H1 (cell line): ENCODE data around the gene LOX. TPM values are rescaled to one million over a fixed set of nuclear protein-coding genes. Genes with fewer than 3 reads are reported as not detected.

Experiments used
- CTCF ChIA-PET: fragments of 300-600 bp; sonication (Branson Sonifier 250); formaldehyde crosslinking; loops from one replicate; lab custom pipeline; 2021; ENCODE audit not compliant: partially characterized antibody; lab: Charles Lee
- POLR2A ChIA-PET: fragments of 300-600 bp; sonication (Branson Sonifier 250); formaldehyde crosslinking; loops from one replicate; lab custom pipeline; 2021; ENCODE audit warnings: inconsistent platforms; ENCODE audit not compliant: partially characterized antibody; lab: Charles Lee
- DNase-seq, 2 experiments: peaks; one replicate each; pipeline versions ENCODE4 v3.0.0 to v3.0.0-alpha.2; 2010 to 2022; ENCODE audit warnings: low spot score in 2 of 2, low read depth in 1 of 2, mixed read lengths in 1 of 2
- FAIRE-seq: peaks from 2 replicates; lab custom pipeline; 2011; peaks lifted over from hg19 to GRCh38; lab: Jason Lieb, UNC
- H2AFZ ChIP-seq: 2 replicates; pipeline ENCODE4 v1.8.1; 2012; ENCODE audit warnings: low read length, inconsistent platforms
- H2AK5ac ChIP-seq: 2 replicates; pipeline ENCODE4 v1.6.1; 2013; ENCODE audit warnings: low read depth, low read length
- H2BK120ac ChIP-seq: replicated peaks from 2 replicates; pipeline ENCODE3; 2013; ENCODE audit warnings: low read depth, low read length, inconsistent platforms
- H2BK12ac ChIP-seq: 2 replicates; pipeline ENCODE4 v1.6.1; 2013; ENCODE audit warnings: low read depth, low read length
- H2BK15ac ChIP-seq: 2 replicates; pipeline ENCODE4 v1.6.1; 2013; ENCODE audit warnings: low read length
- H2BK20ac ChIP-seq: 2 replicates; pipeline ENCODE4 v1.6.1; 2013; ENCODE audit warnings: low read length
- H2BK5ac ChIP-seq: 2 replicates; pipeline ENCODE4 v1.6.1; 2013; ENCODE audit warnings: low read depth, low read length
- H3K14ac ChIP-seq: 2 replicates; pipeline ENCODE4 v1.6.1; 2013; ENCODE audit warnings: inconsistent platforms; ENCODE audit not compliant: insufficient read length
- H3K18ac ChIP-seq: 2 replicates; pipeline ENCODE4 v1.6.1; 2013; ENCODE audit warnings: low read length; ENCODE audit errors: extremely low read depth
- H3K23ac ChIP-seq: 2 replicates; pipeline ENCODE4 v1.6.1; 2013; ENCODE audit warnings: inconsistent platforms; ENCODE audit not compliant: insufficient read length
- H3K23me2 ChIP-seq: 2 replicates; pipeline ENCODE4 v1.6.1; 2013; ENCODE audit warnings: low read depth, low read length
- H3K27ac ChIP-seq: 2 replicates; pipeline ENCODE4 v1.6.1; 2011; ENCODE audit warnings: low read depth, low read length, inconsistent platforms
- H3K27me3 ChIP-seq, 4 experiments: replicated peaks in 1 of 4; 1 replicate in 1 of 4; 2 replicates in 3 of 4; pipeline versions ENCODE4 v1.6.1 to v1.8.1; 2011 to 2013; ENCODE audit warnings: low read length in 3 of 4, mild to moderate bottlenecking in 3 of 4, inconsistent platforms in 2 of 4, mixed read lengths in 2 of 4, moderate library complexity in 1 of 4; ENCODE audit not compliant: control insufficient read depth in 3 of 4, insufficient read depth in 3 of 4; ENCODE audit errors: extremely low read depth in 1 of 4
- H3K36me3 ChIP-seq, 4 experiments: 2 replicates each; pipeline versions ENCODE4 v1.6.1 to v1.8.1; 2011 to 2013; ENCODE audit warnings: mild to moderate bottlenecking in 4 of 4, low read length in 3 of 4, moderate library complexity in 2 of 4, control low read depth in 1 of 4, inconsistent platforms in 1 of 4; ENCODE audit not compliant: insufficient read depth in 4 of 4, control insufficient read depth in 2 of 4
- H3K4ac ChIP-seq: replicated peaks from 2 replicates; pipeline ENCODE3; 2013; ENCODE audit warnings: low read length, low read depth, mixed read lengths, inconsistent platforms; ENCODE audit not compliant: insufficient read length
- H3K4me1 ChIP-seq, 4 experiments: replicated peaks in 1 of 4; 1 replicate in 1 of 4; 2 replicates in 3 of 4; pipeline versions ENCODE4 v1.6.1 to v1.8.1; 2011 to 2013; ENCODE audit warnings: low read length in 3 of 4, inconsistent platforms in 2 of 4, mixed read lengths in 1 of 4; ENCODE audit not compliant: insufficient read depth in 4 of 4, control insufficient read depth in 3 of 4
- H3K4me2 ChIP-seq, 2 experiments: 2 replicates each; pipeline versions ENCODE4 v1.6.1 to v1.8.1; 2011 to 2013; ENCODE audit warnings: low read depth in 2 of 2, low read length in 2 of 2, control low read depth in 1 of 2, inconsistent platforms in 1 of 2, mild to moderate bottlenecking in 1 of 2; ENCODE audit not compliant: insufficient read depth in 1 of 2
- H3K4me3 ChIP-seq, 4 experiments: fragments of 200-600, 300-600 bp in 1 of 4; sonication (generic), shearing (Covaris generic), sonication (Bioruptor Twin) in 1 of 4; 2 replicates each; pipeline versions ENCODE4 v1.5.1 to v1.8.1; 2011 to 2016; ENCODE audit warnings: low read length in 4 of 4, low read depth in 3 of 4, control low read depth in 2 of 4, inconsistent platforms in 2 of 4, mild to moderate bottlenecking in 2 of 4, mixed read lengths in 1 of 4, moderate library complexity in 1 of 4; ENCODE audit not compliant: insufficient read depth in 2 of 4; ENCODE audit errors: extremely low read depth in 1 of 4
- H3K56ac ChIP-seq: replicated peaks from 2 replicates; pipeline ENCODE3; 2013; ENCODE audit warnings: low read depth, mild to moderate bottlenecking, mixed read lengths, low read length, inconsistent platforms; ENCODE audit not compliant: insufficient read length
- H3K79me1 ChIP-seq: 2 replicates; pipeline ENCODE4 v1.6.1; 2013; ENCODE audit warnings: low read depth, low read length, control low read depth
- H3K79me2 ChIP-seq, 2 experiments: 2 replicates each; pipeline versions ENCODE4 v1.6.1 to v1.8.1; 2012 to 2013; ENCODE audit warnings: low read length in 2 of 2, mild to moderate bottlenecking in 2 of 2, inconsistent platforms in 1 of 2; ENCODE audit not compliant: insufficient read depth in 2 of 2, control insufficient read depth in 1 of 2
- H3K9ac ChIP-seq, 4 experiments: replicated peaks in 1 of 4; 1 replicate in 1 of 4; 2 replicates in 3 of 4; pipeline versions ENCODE4 v1.6.1 to v1.8.1; 2011 to 2013; ENCODE audit warnings: low read depth in 3 of 4, low read length in 3 of 4, control low read depth in 2 of 4, mild to moderate bottlenecking in 2 of 4, moderate library complexity in 2 of 4, inconsistent platforms in 1 of 4; ENCODE audit errors: extremely low read depth in 1 of 4
- H3K9me3 ChIP-seq, 2 experiments: 2 replicates each; pipeline versions ENCODE4 v1.6.1 to v1.8.1; 2012 to 2013; ENCODE audit warnings: mild to moderate bottlenecking in 2 of 2, moderate library complexity in 2 of 2, control low read depth in 1 of 2, inconsistent platforms in 1 of 2, low read depth in 1 of 2, low read length in 1 of 2, mixed read lengths in 1 of 2; ENCODE audit not compliant: insufficient read depth in 2 of 2
- H4K20me1 ChIP-seq, 2 experiments: replicated peaks in 1 of 2; 2 replicates each; pipeline versions ENCODE3 to v1.8.1; 2011 to 2013; ENCODE audit warnings: inconsistent platforms in 2 of 2, low read length in 2 of 2, mild to moderate bottlenecking in 1 of 2; ENCODE audit not compliant: insufficient read depth in 2 of 2, control insufficient read depth in 1 of 2
- H4K5ac ChIP-seq: 2 replicates; pipeline ENCODE4 v1.6.1; 2013; ENCODE audit warnings: low read length, low read depth, mixed read lengths, inconsistent platforms; ENCODE audit not compliant: insufficient read length
- H4K8ac ChIP-seq: 2 replicates; pipeline ENCODE4 v1.8.0; 2013; ENCODE audit warnings: mild to moderate bottlenecking, moderate library complexity, low read length, inconsistent platforms; ENCODE audit not compliant: insufficient read depth; ENCODE audit errors: extremely low read depth
- H4K91ac ChIP-seq: replicated peaks from 2 replicates; pipeline ENCODE3; 2013; ENCODE audit warnings: low read length, mixed read lengths, inconsistent platforms; ENCODE audit not compliant: insufficient read length
- GABPA ChIP-seq: IDR thresholded peaks from 2 replicates; pipeline ENCODE4 v1.6.1; 2011; ENCODE audit warnings: mild to moderate bottlenecking, low read length, moderate library complexity, borderline replicate concordance; ENCODE audit not compliant: insufficient read depth
- KDM1A ChIP-seq: fragments of 200-600, 300-600 bp; sonication (generic); IDR thresholded peaks from 2 replicates; pipeline ENCODE4 v1.7.1; 2016; ENCODE audit warnings: mild to moderate bottlenecking, low read length, borderline replicate concordance
- RXRA ChIP-seq: IDR thresholded peaks from 2 replicates; pipeline ENCODE4 v1.6.1; 2011; ENCODE audit warnings: low read depth, mild to moderate bottlenecking, low read length, moderate library complexity; ENCODE audit not compliant: insufficient read depth
- SIN3A ChIP-seq, 2 experiments: IDR thresholded peaks in 1 of 2; conservative IDR thresholded peaks in 1 of 2; 2 replicates each; pipeline ENCODE4 v1.6.1; 2011 to 2012; ENCODE audit warnings: low read length in 2 of 2, improper control_type of control experiment in 1 of 2, low read depth in 1 of 2, mild to moderate bottlenecking in 1 of 2
- SIRT6 ChIP-seq: IDR thresholded peaks from one replicate; pipeline ENCODE4 v1.7.1; 2012; ENCODE audit warnings: low read length, inconsistent platforms
- WGBS, 2 experiments: shearing (Covaris generic) in 1 of 2; methylation state at CpG; one replicate each; pipeline versions ENCODE4 v1.1.6 to v1.1.7; 2013 to 2015; ENCODE audit warnings: low lambda C conversion rate in 2 of 2, mixed read lengths in 2 of 2, inconsistent platforms in 1 of 2, low coverage in 1 of 2, missing lambda C conversion rate in 1 of 2; ENCODE audit not compliant: insufficient replicate concordance in 2 of 2, insufficient coverage in 1 of 2, insufficient read length in 1 of 2; ENCODE audit errors: extremely low coverage in 1 of 2, missing lambda C conversion rate in 1 of 2; 5-methylcytosine and 5-hydroxymethylcytosine counted together
- long read RNA-seq, 2 experiments: library from RNA in 1 of 2; library from capped mRNA in 1 of 2; stranded (forward); transcript quantifications; one replicate each; pipeline ENCODE4 v2.0.0, GENCODE V29; 2021; ENCODE audit warnings: inconsistent platforms in 1 of 2
- polyA minus RNA-seq, 3 experiments: library from RNA; depleted of rRNA, polyadenylated mRNA; stranded (reverse); fragments of >200 nt; gene quantifications; 1 replicate in 2 of 3; 2 replicates in 1 of 3; pipeline ENCODE4 v1.2.3, GENCODE V29; 2011
- polyA plus RNA-seq, 7 experiments: library from polyadenylated mRNA; depleted of rRNA in 3 of 7; stranded (reverse) in 5 of 7; unstranded in 2 of 7; fragments of >200 nt in 5 of 7; fragments of 200-250 nt in 2 of 7; gene quantifications; 1 replicate in 5 of 7; 2 replicates in 1 of 7; 4 replicates in 1 of 7; pipeline versions ENCODE4 v1.2.1 to v1.2.3, GENCODE V29; 2011 to 2013; ENCODE audit warnings: missing spikeins in 2 of 7, mixed read lengths in 2 of 7
- total RNA-seq: library from RNA; stranded (reverse); fragmentation: NEBNext Ultra II Directional; extraction: Animal tissue kit (Norgen Biotek cat#: 25700); gene quantifications from 2 replicates; pipeline ENCODE4 v1.2.1, GENCODE V29; 2021

The LOX gene, protein sequence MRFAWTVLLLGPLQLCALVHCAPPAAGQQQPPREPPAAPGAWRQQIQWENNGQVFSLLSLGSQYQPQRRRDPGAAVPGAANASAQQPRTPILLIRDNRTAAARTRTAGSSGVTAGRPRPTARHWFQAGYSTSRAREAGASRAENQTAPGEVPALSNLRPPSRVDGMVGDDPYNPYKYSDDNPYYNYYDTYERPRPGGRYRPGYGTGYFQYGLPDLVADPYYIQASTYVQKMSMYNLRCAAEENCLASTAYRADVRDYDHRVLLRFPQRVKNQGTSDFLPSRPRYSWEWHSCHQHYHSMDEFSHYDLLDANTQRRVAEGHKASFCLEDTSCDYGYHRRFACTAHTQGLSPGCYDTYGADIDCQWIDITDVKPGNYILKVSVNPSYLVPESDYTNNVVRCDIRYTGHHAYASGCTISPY
- total RNA-seq, result 1.9 and 2.2 TPM in 2 replicates
- 1.1 and 1.5 TPM in 2 replicates for polyA plus RNA-seq (2011; rRNA removed)
- polyA plus RNA-seq (2011; cell fraction: cytosol; rRNA removed), result 0.88 TPM
- polyA plus RNA-seq (2011; cell fraction: nucleus; rRNA removed), result 1.7 TPM
- polyA plus RNA-seq (2012, experiment 1 of 2), result 1.1 to 1.5 TPM (median 1.4 TPM) in 4 replicates
- 0.38 TPM for polyA plus RNA-seq (2012, experiment 2 of 2)
- 1.8 TPM for polyA plus RNA-seq (2013, experiment 1 of 2)
- 1.7 TPM for polyA plus RNA-seq (2013, experiment 2 of 2)
- 2.5 and 2.9 TPM in 2 replicates for polyA minus RNA-seq (2011; rRNA and poly(A)+ RNA removed)
- polyA minus RNA-seq (2011; cell fraction: cytosol; rRNA and poly(A)+ RNA removed), result 3.0 TPM
- 2.4 TPM for polyA minus RNA-seq (2011; cell fraction: nucleus; rRNA and poly(A)+ RNA removed)
- long read RNA-seq, experiment 1, partial matches to known transcripts, result 0 of 1 reads
- long read RNA-seq, experiment 1, other reads (novel, unspliced or antisense), result 0 of 1 reads
- long read RNA-seq, experiment 2, partial matches to known transcripts, result 0 of 1 reads
- long read RNA-seq, experiment 2, other reads (novel, unspliced or antisense), result 0 of 1 reads

- ChIA-PET POLR2A (interaction anchor here (0.5 to 1.4 kb wide), 2 partner anchors 10 to 1256 kb away, joined by 3 read pairs; no protein-coding TSS in a partner anchor), CTCF (interaction anchor here (1.0 to 1.7 kb wide), 7 partner anchors 9 to 78 kb away, joined by 3 to 8 read pairs (median 6); no protein-coding TSS in a partner anchor)
- Histone ChIP-seq H3K79me2 (no peaks in the 10 kb centered on the region), H2BK5ac (peak within 1 kb of the TSS; percentile 63; the same call in 1 of the 2 replicates), H3K27me3 (peaks cover 2 to 29% (median 22%) of the 10 kb centered on the region in 4 experiments), H3K4ac (no peak within 1 kb of the TSS), H3K18ac (peak within 1 kb of the TSS; percentile 62), H3K4me1 (peaks cover 0 to 6% (median 3%) of the 10 kb centered on the region in 4 experiments; a peak in 4 of 7 replicates), H3K14ac (no peak within 1 kb of the TSS), H3K23me2 (peaks cover 17% of the 10 kb centered on the region), H2AK5ac (no peak within 1 kb of the TSS), H3K79me1 (no peaks in the 10 kb centered on the region), H2BK120ac (no peak within 1 kb of the TSS), H3K4me3 (peak within 1 kb of the TSS; percentile 43 to 79 (median 65)), H3K56ac (peak within 1 kb of the TSS; percentile 1), H3K9me3 (no peaks in the 10 kb centered on the region), H3K9ac (peak within 1 kb of the TSS; percentile 42 to 58 (median 50)), H2BK15ac (no peak within 1 kb of the TSS), H4K20me1 (no peaks in the 10 kb centered on the region), H2BK12ac (peak within 1 kb of the TSS; percentile 93), H3K23ac (no peak within 1 kb of the TSS), H4K91ac (no peak within 1 kb of the TSS), H3K27ac (no peak within 1 kb of the TSS), H3K4me2 (peak within 1 kb of the TSS; percentile 89 to 100), H2BK20ac (no peak within 1 kb of the TSS), H4K8ac (peak within 1 kb of the TSS; percentile 95), H3K36me3 (no peaks in the 10 kb centered on the region), H4K5ac (no peak within 1 kb of the TSS), H2AFZ (peak within 1 kb of the TSS; percentile 97)
- FAIRE-seq (no peak), DNase-seq (peak in 1 of 2 experiments; percentile 67)
- WGBS, 2 experiments, result 10% methylated on average over 32 of the region's 35 CpGs; no CpG with 5 or more reads in 1 of the 2 experiments
- TF ChIP-seq RXRA (no peak), GABPA (no peak), KDM1A (no peak), SIN3A (conservative IDR thresholded peaks at IDR 0.05 in 1 of 2, IDR thresholded peaks at IDR 0.05 in 1 of 2; ENCODE audit: low read depth in 1 of 2, low read length in 2 of 2) (no peak), SIRT6 (no peak)
Measured at GRCh38 chr5:122078116-122079110, at the start of gene LOX. TSS of gene LOX (minus strand) at chr5:122078259. CDS start at chr5:122077985, 274 bp downstream.
